GM19035 (cell line): ENCODE measurements around the gene SORCS2.

Experiments used
- ATAC-seq: cut with Tn5 transposase; IDR thresholded peaks from one replicate; pipeline ENCODE4 v1.9.1; 2021; ENCODE audit not compliant: unreplicated experiment

Gene SORCS2

DNA sequence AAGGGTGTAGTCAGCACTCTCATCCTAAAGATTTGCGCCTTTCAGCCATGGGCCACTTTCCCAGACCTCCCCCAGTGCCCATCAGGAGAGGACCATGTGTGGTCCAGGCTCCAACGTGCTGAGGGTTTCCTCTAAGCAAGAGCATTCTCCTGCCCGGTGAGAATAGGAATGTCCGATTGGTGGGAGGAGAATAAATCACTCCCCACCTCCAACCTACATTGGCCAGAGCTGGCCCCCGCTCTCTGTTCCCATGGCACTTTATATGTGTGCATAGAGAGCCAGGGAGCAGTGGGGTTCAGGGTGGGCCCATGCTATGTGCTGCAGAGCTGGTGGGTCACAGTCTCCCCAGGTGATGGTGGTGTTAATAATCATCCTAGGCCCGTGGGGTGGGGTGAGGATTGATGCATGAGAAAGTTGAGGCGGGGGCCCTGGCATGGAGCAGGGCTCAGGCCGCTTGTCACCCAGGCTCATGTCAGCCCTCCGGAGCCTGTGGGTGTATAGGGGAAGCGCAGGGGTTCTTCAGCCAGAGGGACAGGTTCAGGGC, 6.8 kb upstream of the SORCS2 start:
- ATAC-seq, result no peak

DNA sequence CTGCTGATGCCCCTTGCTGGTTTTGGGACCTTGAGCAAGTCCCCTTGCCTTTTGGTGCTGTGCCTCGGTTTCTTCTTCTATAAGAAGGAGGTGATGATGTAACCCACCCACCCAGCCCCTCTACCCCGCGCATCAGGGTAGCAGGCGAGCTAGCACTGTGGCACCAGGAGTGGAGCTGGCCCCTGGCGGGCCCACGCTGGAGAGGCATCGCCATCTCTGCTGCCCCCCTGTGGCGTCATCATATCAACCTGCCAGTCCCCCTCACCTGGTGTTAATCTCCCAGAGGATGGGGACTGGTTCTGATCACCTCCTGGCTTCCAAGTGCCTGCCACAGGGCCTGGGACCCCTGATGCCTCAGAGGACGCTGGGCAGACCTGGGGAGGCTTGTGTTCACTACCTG, 6.3 kb upstream of the SORCS2 start:
- ATAC-seq, result no peak

DNA sequence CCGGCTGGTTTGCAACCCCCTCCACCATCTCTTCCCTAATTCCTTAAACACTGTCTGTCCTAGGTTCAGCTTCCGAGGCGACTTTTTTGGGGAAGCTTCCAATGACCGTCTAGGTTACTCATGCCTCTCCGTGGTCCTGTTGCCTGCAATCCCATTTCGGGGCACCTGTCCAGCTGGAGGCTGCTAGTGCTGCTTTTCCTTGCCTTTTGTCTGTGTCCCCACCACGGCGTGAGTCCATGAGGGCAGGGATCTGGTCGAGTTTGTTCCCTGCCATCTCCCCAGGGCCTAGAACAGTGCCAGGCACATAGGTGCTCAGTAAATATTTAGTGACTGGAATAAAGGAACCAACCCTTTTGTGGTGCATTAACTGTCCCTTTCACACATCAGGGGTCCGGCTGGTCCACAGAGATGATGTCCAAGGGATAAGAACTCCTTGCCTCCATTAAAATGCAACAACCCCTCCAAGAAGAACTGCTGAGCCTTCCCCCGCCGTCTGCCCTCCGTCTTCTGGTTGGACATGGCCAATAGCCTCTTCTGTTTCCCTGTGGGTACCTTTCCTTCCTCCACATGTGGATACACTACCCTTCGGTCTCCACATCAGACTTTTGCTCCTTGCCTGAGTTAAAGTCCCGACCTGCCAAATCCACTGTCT, 5.7 kb upstream of the SORCS2 start:
- ATAC-seq, result no peak

DNA sequence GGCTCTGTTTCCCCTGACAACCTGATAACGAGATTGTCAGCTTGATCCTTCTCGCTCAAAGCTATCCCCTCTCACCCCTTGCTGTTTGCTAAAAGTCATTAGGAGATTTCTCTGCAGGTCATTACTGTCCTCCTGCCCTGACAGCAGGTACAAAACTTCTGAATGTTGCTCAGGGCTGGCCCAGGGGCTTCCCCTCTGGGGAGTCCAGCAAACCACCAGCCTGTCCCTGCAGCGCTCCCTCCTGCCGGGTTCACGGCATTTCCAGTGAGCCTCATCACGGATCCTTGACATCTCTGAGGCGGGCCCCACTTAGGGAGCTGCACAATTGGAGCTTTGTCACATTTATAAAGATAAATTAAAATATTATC, 5.2 kb upstream of the SORCS2 start:
- no peak for ATAC-seq

DNA sequence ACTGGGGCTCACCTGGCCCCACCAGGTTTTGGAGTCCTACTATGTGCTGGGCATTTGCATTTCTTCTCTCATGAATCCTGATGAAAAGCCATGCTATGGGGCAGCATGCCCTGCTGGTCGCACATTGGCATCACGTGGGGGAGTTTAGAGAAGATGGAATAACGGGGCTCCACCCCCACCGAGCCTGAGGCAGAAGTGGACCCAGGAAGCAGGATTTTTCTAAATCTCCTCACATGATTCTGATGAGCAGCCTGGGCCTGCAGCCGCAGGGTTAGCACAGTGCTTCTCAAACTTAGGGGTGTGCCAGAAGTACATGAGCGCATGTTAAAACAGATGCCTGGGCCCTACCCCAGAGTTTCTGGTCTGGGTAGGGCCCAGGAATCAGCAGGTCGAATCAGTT, 4.6 kb upstream of the SORCS2 start:
- no peak for ATAC-seq

DNA sequence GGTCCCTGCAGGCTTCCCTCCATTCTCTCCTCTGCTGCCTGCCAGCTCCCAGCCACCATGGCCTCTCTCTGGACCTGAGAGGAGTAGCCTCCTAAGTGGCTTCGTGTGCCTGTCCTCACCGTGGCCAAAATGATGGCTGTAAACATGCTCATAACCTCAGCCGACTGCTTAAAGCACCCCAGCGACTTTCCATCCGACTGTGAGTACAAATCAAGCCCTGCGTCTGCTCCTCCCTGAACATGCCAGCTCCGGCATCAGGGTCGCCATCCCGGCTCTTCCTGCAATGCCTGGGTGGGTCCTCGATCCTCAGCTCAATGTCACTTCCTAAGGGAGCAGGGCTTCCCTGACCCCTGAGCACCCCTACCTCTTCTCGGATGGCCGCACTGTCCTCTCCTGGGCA, 3.3 kb upstream of the SORCS2 start:
- ATAC-seq, result no peak

DNA sequence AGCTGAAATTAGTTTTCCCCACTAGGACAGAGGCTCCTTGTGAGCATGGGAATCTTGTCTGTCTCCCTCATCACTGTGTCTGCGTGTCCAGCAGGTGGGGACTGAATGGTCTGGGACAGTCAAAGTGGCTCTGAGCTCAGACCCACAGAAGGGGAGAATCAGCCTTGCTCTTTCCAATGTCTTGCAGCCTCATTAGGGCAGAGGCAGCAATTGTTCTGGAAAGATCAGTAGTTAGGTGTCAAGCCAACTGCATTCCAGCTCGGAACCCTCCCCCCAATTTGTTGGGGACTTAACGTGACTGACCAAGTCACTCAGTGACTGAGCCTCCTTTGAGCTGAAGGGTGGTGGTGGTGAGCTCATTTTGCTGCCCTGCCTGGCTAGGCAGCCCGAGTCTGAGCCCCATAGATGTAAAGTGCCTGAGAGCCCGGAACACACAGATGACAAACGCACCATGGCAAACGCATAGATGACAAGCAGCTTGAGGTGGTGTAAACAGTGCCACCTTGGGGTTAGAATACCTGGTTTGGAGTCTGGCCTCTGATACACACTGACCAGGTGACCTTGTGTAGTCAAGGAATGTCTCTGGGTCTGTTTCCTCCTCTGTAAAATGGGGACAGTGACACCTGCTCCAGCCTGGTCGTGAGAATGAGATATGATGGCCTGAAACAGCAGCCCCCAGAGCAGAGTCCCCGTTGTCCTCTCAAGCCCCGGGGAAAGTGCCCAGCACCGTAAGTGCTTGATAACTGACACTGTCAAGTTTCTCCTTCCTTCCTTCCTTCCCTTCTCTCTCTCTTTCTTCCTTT, 2.7 kb upstream of the SORCS2 start:
- ATAC-seq, result no peak

DNA sequence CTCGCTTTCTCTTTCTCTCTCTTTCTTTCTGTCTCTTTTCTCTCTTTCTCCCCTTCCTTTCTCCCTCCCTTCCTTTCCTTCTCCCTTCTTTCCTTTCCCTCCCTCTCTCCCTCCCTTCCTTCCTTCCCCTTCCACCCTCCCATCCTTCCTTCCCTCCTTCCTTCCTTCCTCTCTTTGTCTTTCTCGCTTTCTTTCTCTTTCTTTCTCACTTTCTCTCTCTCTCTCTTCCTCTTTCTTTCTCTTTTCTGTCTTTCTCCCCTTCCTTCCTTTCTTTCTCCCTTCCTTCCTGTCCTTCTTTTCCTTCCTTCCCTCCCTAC, 2.1 kb upstream of the SORCS2 start:
- no peak for ATAC-seq

DNA sequence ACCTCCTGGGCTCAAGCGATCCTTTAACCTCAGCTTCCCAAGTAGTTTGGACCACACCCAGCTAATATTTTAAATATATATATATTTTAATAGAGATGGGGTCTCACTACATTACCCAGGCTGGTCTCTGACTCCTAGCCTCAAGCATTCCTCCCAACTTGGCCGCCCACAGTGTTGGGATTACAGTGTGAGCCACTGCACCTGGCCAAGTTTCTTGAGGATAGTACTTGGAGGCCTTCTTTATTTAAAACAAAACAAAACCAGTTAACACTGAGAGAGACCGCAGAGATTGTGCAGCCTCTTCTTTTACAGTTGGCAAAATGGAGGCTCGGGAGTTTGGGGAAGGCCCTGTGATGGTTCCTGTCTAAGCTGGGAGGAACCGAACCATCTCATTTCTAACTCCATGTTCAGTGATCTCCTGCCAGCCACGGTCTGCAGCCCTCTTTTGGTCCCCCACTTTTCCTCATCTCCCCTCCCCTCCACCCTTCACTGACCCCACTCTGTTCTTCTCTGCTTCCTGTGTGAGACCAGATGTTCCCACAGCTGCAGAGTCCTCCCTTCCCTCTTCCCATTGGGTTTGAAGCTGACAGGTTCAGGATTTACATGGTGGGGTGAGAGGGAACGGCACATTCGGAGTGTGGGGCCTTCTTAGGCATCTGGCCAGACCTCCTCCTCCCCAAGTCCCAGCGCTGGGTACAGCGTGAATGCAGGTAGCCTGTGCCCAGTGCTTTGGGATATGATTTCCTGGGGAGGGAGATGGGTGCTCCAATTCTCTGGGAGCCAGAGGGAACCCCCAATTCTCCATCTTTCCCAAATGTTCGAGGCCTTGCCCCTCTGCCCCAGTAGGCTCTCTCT, 1.4 kb upstream of the SORCS2 start:
- no peak for ATAC-seq

DNA sequence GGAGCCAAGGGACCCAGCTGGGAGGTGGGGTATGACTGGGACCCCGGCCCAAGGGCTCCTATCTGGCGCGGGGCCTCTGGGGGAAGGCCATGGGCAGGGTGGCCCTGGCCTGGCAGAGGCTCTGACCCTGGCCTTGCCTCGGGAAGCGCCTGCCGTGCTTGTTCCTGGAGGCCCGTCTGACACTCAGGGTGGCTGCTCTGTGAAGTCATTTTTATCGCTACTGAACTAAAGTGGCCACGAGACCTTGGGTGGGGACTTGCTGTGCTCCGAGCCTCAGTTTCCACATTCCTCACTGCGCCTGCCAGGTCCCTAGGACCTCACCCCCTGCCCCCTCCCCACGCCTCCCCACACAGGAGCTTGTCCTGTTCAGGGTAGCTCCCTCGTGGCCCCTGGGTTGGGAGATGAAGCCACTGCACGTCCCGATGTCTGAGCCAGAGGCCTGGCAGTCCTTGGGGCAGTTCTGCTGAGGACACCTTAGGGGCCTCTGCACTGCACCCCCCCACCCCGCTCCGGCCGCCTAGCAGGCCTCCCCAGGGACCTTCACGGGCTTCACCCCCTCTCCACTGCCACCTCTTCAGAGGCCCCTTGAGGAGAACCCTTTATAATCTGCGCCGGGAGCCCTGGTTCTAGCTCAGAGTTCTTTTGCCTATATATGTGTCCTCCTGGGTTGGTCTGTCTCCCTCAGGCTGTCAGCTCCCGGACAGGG, 639 bp upstream of the SORCS2 start:
- ATAC-seq, result no peak

DNA sequence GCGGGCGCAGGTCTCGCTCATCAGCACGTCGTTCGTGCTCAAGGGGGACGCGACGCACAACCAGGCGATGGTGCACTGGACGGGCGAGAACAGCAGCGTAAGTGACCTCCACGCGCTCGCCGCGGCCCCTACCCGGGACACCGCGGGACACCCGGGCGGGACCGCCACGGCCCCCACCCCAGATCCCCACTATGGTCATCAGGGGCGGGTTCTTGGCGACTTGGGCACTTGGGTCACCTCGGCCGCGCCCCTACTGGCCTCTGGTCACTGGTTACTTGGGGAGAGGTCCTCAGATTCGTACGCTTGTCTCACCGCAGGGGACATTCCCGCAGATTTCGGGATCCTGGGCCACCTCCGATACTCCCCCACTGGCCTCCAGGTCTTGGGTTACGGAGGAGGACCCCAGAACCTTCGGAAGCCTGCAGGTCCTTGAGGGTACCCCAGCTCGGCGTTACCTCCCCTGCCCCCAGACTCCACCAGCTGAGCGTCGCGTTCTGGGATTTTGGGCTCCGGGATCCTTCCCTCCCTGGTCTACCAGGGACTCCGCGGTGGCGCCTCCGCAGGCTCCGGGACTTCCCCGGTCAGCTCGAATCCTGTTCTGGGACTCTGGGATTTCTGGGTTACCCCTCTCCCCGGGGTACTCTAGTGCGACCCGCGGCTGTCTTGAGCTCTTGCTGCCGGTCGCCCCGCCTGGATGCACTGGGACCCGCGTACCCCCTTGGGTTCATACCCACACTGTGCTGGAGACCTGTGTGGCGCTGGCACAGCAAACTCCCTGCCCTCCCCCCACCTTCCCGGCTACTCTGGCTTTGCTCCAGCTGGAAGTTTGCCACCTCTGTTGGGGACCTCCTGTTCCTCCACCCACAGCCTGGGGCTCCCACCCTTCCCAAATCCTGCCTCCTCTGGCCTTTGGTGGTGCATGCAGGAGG, 956 bp downstream of the SORCS2 start:
- ATAC-seq, result no peak

DNA sequence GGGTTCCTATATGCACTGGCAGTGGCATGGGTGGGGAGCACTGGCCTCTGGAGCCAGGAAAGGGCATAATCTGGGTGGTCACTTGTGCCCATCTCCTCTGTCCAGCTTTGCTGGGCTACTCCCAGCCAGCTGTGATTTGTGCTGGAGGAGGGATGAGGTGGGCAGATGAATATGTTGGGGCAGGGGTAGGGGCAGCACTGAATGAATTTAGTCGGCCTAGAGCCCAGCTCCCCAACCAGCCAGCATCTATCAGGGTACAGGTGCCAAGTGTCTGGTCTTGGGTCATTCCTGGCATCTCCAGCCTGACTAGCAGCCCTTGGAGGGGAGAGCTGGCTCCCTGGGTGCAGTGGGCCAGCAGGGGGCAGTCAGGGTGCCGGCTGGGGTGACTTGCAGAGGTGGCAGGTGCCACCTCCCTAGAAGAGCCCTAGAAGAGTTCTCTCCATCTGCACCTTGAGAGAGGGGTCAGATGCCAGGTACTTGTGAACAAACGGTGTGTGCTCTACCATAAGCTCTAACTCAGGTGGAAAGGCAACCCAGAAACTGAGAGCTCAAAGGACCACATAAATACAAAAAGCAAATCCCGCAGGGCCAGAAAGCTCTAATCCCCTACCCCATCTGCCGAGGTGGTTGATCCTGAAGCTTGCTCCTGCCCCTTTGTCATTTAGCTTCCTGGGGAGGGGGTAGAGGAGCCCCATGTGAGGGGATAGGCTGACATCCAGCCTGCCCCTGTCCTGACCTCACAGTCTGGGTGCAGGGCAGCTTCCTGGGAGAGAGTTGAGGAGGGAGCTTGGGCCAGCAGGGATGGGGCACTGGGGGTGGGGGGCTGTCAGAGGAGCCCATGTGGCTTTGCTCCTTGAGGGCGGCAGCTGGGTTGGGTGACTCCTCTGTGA, 2.2 kb downstream of the SORCS2 start:
- ATAC-seq, result no peak

DNA sequence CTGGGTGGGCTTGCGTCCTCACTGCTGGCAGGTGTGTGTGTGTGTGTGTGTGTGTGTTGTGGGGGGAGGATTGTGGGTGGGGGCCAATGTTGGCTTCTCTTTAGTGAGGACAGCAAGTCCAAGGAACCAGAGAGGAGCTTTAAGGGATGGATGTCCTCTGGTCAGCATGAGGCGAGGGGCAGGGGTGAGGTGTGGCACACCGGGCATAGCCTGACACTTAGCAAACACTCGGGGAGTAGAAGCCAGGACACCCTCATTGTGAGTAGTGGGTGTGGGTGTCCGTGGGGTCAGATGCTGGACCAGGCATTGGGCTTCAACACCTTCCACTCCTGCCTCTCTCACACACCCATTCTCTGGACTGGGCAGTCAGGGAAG, 2.8 kb downstream of the SORCS2 start:
- no peak for ATAC-seq

DNA sequence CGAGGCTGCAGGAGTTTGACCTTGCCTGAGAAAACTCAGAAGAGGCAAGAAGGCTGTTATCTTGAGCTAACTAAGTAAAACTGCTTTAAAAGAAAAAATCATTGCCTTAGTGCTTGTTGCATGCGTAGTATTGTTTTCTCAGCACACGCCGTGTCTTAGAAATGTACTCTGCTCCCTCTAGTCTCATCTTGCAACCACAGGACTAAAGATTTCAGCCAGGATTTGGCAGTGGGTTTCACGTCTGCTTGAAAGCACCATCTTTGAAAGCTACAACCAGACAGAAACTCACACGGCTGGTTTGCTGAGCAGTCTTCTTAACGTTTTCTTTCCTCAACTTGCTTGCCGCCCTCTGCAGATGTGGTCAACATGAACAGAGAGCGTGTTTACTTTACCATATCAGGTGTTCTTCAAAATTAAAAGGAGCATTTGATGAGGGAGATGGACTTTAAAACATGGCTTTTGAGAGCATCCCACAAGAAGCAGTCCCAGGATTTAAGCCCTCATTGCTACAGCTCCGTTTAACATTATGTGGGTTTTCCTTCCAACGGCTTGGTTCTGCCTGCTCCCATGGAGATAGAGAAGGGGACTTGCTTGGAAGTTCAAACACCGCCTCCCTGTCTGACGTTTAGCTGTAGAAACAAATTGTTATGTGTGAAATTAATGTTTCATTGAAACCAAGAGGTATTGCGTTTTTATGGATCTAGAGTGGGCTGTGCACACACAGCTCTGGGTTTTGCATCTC, 3.4 kb downstream of the SORCS2 start:
- no peak for ATAC-seq

DNA sequence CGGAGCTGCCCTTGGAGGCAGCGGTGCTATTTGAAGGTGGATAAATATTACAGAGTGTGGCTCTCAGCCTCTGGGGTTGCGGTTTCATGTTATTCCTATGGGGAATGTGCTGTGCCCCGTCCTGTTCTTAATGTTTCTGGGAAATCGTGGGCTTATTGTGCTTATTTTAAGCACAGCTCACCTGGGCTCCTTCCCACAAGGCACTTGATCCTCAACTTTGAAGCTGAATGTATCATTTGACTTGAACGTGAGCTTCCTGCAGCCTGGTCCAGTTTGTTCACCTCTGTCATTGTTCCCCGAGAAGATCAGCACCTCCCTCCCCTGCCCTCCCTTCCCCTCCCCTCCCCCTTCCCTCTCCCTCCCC, 3.9 kb downstream of the SORCS2 start:
- no peak for ATAC-seq

DNA sequence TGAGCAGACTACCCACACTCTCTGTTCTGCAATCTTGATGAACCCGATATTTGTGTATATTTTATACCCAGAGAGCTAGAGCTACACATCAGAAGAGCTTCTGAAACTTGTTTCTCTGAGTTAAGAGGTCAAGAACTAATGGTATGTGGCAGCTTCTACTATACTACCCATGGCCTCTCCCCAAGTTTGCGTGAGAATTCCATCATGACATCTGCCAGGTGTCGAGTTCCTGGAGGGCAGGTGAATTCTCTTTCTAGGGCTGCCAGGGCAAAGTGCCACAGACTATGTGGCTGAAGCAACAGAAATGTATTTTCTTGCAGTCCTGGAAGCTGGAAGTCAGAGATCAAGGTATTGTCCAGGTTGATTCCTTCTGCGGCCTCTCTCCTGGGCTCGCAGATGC, 4.4 kb downstream of the SORCS2 start:
- no peak for ATAC-seq

DNA sequence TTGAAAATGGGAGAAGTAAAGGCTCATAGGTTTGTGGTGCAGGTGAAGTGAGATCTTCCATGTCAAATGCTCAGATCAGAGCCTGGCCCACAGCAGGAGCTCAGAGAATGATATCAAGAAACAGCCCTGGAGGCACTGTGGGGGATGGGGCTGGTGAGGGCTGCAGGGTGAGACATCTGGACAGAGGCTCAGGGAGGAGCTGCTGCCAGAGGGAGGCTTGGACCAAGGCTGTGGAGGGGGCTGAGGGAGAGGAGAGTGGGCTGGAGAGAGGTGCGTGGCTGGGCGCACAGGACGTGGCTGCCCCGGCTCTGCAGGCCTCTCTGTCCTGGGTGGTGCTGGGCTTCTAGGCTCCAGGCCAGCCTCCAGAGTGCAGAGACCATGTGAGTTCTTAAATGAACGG, 5.6 kb downstream of the SORCS2 start:
- ATAC-seq, result no peak

DNA sequence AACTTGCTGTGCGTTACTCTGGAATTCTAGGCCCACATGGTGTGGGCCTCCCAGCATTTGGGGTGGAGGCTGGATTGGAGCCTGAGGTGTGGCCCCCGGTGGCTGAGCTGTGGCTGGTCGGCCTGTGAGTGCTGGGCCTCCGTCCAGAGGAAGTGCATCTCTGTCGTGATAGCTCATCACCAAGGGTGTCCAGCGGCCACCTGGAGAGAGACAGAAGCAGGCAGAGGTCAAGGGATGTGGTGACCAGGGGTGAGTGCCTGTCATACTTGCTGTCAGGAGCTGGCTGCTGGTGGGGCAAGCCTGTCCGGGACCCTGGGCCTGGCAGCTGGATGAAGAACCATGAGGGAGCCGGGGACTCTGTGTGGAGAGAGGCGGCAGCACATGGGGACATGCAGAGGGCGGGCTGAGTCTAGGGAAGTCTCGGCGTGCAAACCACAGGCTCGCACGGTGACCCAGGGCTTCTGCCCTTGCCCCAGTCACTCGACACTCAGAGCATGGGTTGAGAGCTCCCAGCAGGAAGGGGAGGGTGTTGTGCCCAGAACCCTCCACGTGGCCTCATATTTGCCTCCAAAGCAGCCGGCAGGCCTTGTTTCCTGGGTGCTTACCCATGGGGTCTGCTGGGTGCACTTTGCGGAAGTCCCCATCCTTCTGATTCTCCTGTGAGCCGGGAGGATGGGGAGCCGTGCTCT, 6.2 kb downstream of the SORCS2 start:
- ATAC-seq, result no peak
